Loucy (cell line): Measurements from ENCODE around the gene C9orf78.

Source experiments
- H2AFZ ChIP-seq: fragments of 200-600 bp; sonication (generic); 2 replicates; pipeline ENCODE4 v1.6.0; 2016; ENCODE audit warnings: antibody characterized with exemption, mild to moderate bottlenecking, low read length, moderate library complexity
- H3F3A ChIP-seq: fragments of 200-600 bp; 2 replicates; pipeline ENCODE4 v1.6.0; 2016; ENCODE audit warnings: antibody characterized with exemption, low read depth, mild to moderate bottlenecking
- H3K27me3 ChIP-seq: fragments of 200-600 bp; sonication (generic); 2 replicates; pipeline ENCODE4 v1.6.1; 2014; ENCODE audit warnings: low read length, mild to moderate bottlenecking; ENCODE audit not compliant: insufficient read depth, poor library complexity, severe bottlenecking
- H3K36me3 ChIP-seq: fragments of 200-600 bp; sonication (generic); 2 replicates; pipeline ENCODE4 v1.6.1; 2016; ENCODE audit warnings: low read length; ENCODE audit not compliant: insufficient read depth
- H3K4me1 ChIP-seq: fragments of 200-600 bp; sonication (generic); 2 replicates; pipeline ENCODE4 v1.5.1; 2014; ENCODE audit warnings: low read length, mild to moderate bottlenecking; ENCODE audit not compliant: insufficient read depth, poor library complexity, severe bottlenecking
- H3K4me2 ChIP-seq: fragments of 200-600 bp; sonication (generic); 2 replicates; pipeline ENCODE4 v1.6.0; 2014; ENCODE audit warnings: antibody characterized with exemption, low read length, low read depth, mild to moderate bottlenecking; ENCODE audit not compliant: poor library complexity, severe bottlenecking
- H3K4me3 ChIP-seq: fragments of 200-600 bp; sonication (generic); 2 replicates; pipeline ENCODE4 v1.5.1; 2014; ENCODE audit warnings: low read length, mild to moderate bottlenecking, mixed read lengths; ENCODE audit not compliant: poor library complexity, severe bottlenecking
- H3K79me2 ChIP-seq: fragments of 200-600 bp; sonication (generic); 2 replicates; pipeline ENCODE4 v1.6.1; 2014; ENCODE audit warnings: low read length; ENCODE audit not compliant: insufficient read depth
- H3K9ac ChIP-seq: fragments of 200-600 bp; sonication (generic); 2 replicates; pipeline ENCODE4 v1.6.0; 2014; ENCODE audit warnings: mild to moderate bottlenecking, low read depth, low read length, moderate library complexity; ENCODE audit not compliant: poor library complexity, severe bottlenecking
- H3K9me2 ChIP-seq: fragments of 200-600 bp; sonication (generic); replicated peaks from 2 replicates; pipeline ENCODE4 v1.6.1; 2016; ENCODE audit warnings: low read depth, low read length, mixed read lengths
- H3K9me3 ChIP-seq: fragments of 200-600 bp; sonication (generic); 2 replicates; pipeline ENCODE4 v1.6.1; 2014; ENCODE audit warnings: mild to moderate bottlenecking, antibody characterized with exemption, low read length, low read depth; ENCODE audit not compliant: insufficient read depth
- H4K20me1 ChIP-seq: fragments of 200-600 bp; sonication (generic); 2 replicates; pipeline ENCODE4 v1.6.0; 2014; ENCODE audit warnings: antibody characterized with exemption, low read length, mild to moderate bottlenecking; ENCODE audit not compliant: insufficient read depth, poor library complexity, severe bottlenecking
- CTCF ChIP-seq: fragments of 200-600 bp; sonication (generic); conservative IDR thresholded peaks from 2 replicates; pipeline ENCODE4 v1.5.1; 2014; ENCODE audit warnings: mild to moderate bottlenecking, antibody characterized with exemption, low read length
- EZH2phosphoT487 ChIP-seq: fragments of 200-600 bp; IDR thresholded peaks from 2 replicates; pipeline ENCODE4 v1.6.1; 2018; ENCODE audit warnings: antibody characterized with exemption, mild to moderate bottlenecking, moderate library complexity, borderline replicate concordance

C9orf78 gene

GRCh38 chr9:129813661-129814060, 21.4 kb downstream of the C9orf78 start:
- Histone ChIP-seq H3K9me2 (no peaks in the 10 kb centered on the region), H3K9me3 (no peaks in the 10 kb centered on the region), H3F3A (no peaks in the 10 kb centered on the region), H3K36me3 (no peaks in the 10 kb centered on the region; the same call in 1 of the 2 replicates), H4K20me1 (no peaks in the 10 kb centered on the region), H3K9ac (no peak overlapping the region), H2AFZ (no peak overlapping the region), H3K4me1 (no peaks in the 10 kb centered on the region), H3K79me2 (no peaks in the 10 kb centered on the region), H3K4me2 (no peak overlapping the region), H3K27me3 (no peaks in the 10 kb centered on the region), H3K4me3 (no peak overlapping the region)
- TF ChIP-seq EZH2phosphoT487 (no peak), CTCF (no peak)

GRCh38 chr9:129812385-129812784, 22.7 kb downstream of the C9orf78 start:
- Histone ChIP-seq H3K9me3 (no peaks in the 10 kb centered on the region), H3K4me1 (no peaks in the 10 kb centered on the region), H3F3A (no peaks in the 10 kb centered on the region), H3K4me2 (no peak overlapping the region), H3K4me3 (no peak overlapping the region), H3K27me3 (no peaks in the 10 kb centered on the region), H3K9ac (no peak overlapping the region), H3K79me2 (no peaks in the 10 kb centered on the region), H3K9me2 (no peaks in the 10 kb centered on the region), H3K36me3 (no peaks in the 10 kb centered on the region; the same call in 1 of the 2 replicates), H4K20me1 (no peaks in the 10 kb centered on the region), H2AFZ (no peak overlapping the region)
- TF ChIP-seq CTCF (no peak), EZH2phosphoT487 (no peak)

- no peak overlapping the region for H3K4me2 ChIP-seq
- H3F3A ChIP-seq = no peaks in the 10 kb centered on the region
- H3K4me1 ChIP-seq = no peaks in the 10 kb centered on the region
- TF ChIP-seq EZH2phosphoT487 (no peak), CTCF (no peak)
- H3K36me3 ChIP-seq = no peaks in the 10 kb centered on the region; the same call in 1 of the 2 replicates
- no peaks in the 10 kb centered on the region for H3K9me3 ChIP-seq
- no peak overlapping the region for H2AFZ ChIP-seq
- no peaks in the 10 kb centered on the region for H4K20me1 ChIP-seq
- no peaks in the 10 kb centered on the region for H3K79me2 ChIP-seq
- no peak overlapping the region for H3K4me3 ChIP-seq
- no peak overlapping the region for H3K9ac ChIP-seq
- H3K9me2 ChIP-seq = no peaks in the 10 kb centered on the region
- no peaks in the 10 kb centered on the region for H3K27me3 ChIP-seq
These were observed 23.1 kb downstream of the C9orf78 start for GRCh38 chr9:129811967-129812363.
